Lower leg skin (tissue), 3 donors: ENCODE measurements around the gene FATE1.

ENCODE experiments used
- POLR2A ChIP-seq, 2 donors: fragments of 450-650 bp; IDR thresholded peaks; one replicate each; pipeline ENCODE4 v1.6.1; 2016 to 2017; ENCODE audit warnings: antibody characterized with exemption in 2 of 2, mild to moderate bottlenecking in 1 of 2, moderate library complexity in 1 of 2
- TF ChIP-seq, protein P1 (sequence below), 3 donors: fragments of 450-650 bp; IDR thresholded peaks; one replicate each; pipeline ENCODE4 v1.5.1; 2016; ENCODE audit warnings: antibody characterized with exemption in 3 of 3, mild to moderate bottlenecking in 3 of 3, moderate library complexity in 2 of 3

DNA sequence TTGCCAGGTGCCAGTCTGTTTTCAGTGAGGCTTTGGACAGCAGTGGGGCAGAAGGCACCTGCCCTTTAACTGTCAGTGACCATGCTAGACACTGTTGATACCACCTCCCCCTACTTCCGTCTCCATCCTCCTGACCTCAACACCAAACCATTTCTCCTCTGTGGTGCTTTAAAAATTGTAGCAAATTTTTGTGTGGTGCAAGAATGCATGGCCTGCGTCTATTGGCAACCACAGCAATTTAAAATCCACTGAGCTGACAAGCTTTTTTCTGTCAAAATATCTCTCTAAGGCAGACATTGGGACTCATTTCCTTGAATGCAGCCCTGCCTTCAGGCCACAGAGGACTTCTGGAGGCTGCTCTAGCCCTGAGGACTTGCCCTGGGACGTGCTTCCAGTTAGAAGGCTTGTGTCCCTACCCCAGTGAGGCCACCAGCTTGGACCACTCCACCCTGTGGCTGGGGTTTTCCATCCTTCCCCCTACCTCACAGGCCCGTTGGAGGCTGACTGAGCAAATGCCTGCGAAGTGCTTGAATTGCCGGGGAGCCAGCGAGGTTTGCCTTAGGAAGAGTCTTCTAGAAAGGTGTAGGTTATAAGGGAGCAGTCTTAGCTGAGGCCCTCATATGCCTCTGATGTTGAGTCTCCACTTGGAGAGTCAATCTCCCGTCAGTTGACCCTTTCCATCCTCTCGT lies 13.7 kb upstream of the FATE1 start:
- TF ChIP-seq, protein P1, sequence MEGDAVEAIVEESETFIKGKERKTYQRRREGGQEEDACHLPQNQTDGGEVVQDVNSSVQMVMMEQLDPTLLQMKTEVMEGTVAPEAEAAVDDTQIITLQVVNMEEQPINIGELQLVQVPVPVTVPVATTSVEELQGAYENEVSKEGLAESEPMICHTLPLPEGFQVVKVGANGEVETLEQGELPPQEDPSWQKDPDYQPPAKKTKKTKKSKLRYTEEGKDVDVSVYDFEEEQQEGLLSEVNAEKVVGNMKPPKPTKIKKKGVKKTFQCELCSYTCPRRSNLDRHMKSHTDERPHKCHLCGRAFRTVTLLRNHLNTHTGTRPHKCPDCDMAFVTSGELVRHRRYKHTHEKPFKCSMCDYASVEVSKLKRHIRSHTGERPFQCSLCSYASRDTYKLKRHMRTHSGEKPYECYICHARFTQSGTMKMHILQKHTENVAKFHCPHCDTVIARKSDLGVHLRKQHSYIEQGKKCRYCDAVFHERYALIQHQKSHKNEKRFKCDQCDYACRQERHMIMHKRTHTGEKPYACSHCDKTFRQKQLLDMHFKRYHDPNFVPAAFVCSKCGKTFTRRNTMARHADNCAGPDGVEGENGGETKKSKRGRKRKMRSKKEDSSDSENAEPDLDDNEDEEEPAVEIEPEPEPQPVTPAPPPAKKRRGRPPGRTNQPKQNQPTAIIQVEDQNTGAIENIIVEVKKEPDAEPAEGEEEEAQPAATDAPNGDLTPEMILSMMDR (IDR thresholded peaks at IDR 0.05): no peak
- no peak for TF ChIP-seq POLR2A (IDR thresholded peaks at IDR 0.05)
